Natural killer cell (primary cell): ENCODE data around the gene SPECC1. TPM values are rescaled to one million over a fixed set of nuclear protein-coding genes. Genes with fewer than 3 reads are reported as not detected.

Source experiments
- ATAC-seq, 3 donors: fragments of 150-1000 bp in 2 of 3; fragments of 200-7000 bp in 1 of 3; cut with Tn5 transposase; 1 replicate in 1 of 3; 2 replicates in 2 of 3; pipeline ENCODE4 v1.10.0; 2021; ENCODE audit warnings: mild to moderate bottlenecking in 2 of 3, moderate library complexity in 2 of 3
- DNase-seq, 2 donors: peaks; one replicate each; pipeline versions ENCODE4 v3.0.0 to v3.0.0-alpha.2; 2013 to 2021; ENCODE audit warnings: mixed read lengths in 1 of 2
- H3K27ac ChIP-seq: one replicate; pipeline ENCODE4 v1.5.1; 2013; ENCODE audit warnings: mild to moderate bottlenecking, low read length
- H3K27me3 ChIP-seq: one replicate; pipeline ENCODE4 v1.6.1; 2013; ENCODE audit warnings: low read length; ENCODE audit not compliant: control insufficient read depth, insufficient read depth
- H3K36me3 ChIP-seq: one replicate; pipeline ENCODE4 v1.6.1; 2013; ENCODE audit warnings: low read length; ENCODE audit not compliant: control insufficient read depth, insufficient read depth
- H3K4me1 ChIP-seq: one replicate; pipeline ENCODE4 v1.6.1; 2013; ENCODE audit warnings: low read length; ENCODE audit not compliant: control insufficient read depth, insufficient read depth
- H3K4me3 ChIP-seq: one replicate; pipeline ENCODE4 v1.5.1; 2013; ENCODE audit warnings: low read length
- H3K9me3 ChIP-seq: one replicate; pipeline ENCODE4 v1.6.1; 2013; ENCODE audit warnings: low read length; ENCODE audit not compliant: control insufficient read depth, insufficient read depth
- H3K27ac Mint-ChIP-seq, 2 donors: one replicate each; pipeline ENCODE4 v1.8.0; 2022; ENCODE audit warnings: mild to moderate bottlenecking in 2 of 2, mixed read lengths in 2 of 2, moderate library complexity in 1 of 2
- H3K27me3 Mint-ChIP-seq, 2 donors: one replicate each; pipeline ENCODE4 v1.8.0; 2022; ENCODE audit warnings: low read depth in 2 of 2, mixed read lengths in 2 of 2
- H3K36me3 Mint-ChIP-seq: one replicate; pipeline ENCODE4 v1.8.0; 2022; ENCODE audit warnings: mixed read lengths
- H3K4me1 Mint-ChIP-seq, 2 donors: one replicate each; pipeline ENCODE4 v1.8.0; 2022; ENCODE audit warnings: mixed read lengths in 2 of 2
- H3K4me3 Mint-ChIP-seq: one replicate; pipeline ENCODE4 v1.8.0; 2022; ENCODE audit warnings: mild to moderate bottlenecking, moderate library complexity, mixed read lengths
- H3K9me3 Mint-ChIP-seq, 2 donors: one replicate each; pipeline ENCODE4 v1.8.0; 2022; ENCODE audit warnings: mixed read lengths in 2 of 2
- CTCF ChIP-seq: fragments of 200-600 bp; IDR thresholded peaks from one replicate; pipeline ENCODE4 v1.8.0; 2022; ENCODE audit warnings: antibody characterized with exemption
- WGBS: methylation state at CpG from one replicate; pipeline ENCODE4 v1.1.7; 2013; ENCODE audit warnings: missing lambda C conversion rate; ENCODE audit not compliant: insufficient coverage; 5-methylcytosine and 5-hydroxymethylcytosine counted together
- intact Hi-C: fragments of 100-400 bp; cut with micrococcal nuclease; formaldehyde crosslinking; loops from one replicate; pipeline ENCODE4 v1.14.2; 2022
- total RNA-seq, 4 donors: library from RNA; stranded (reverse); fragments of 120-200 nt in 1 of 4; gene quantifications; one replicate each; pipeline versions ENCODE4 v1.2.3 to v1.2.4, GENCODE V29; 2013 to 2022

The SPECC1 gene
- total RNA-seq, 3 donors from 2014 or later (not counting 1 experiment from before 2014, with no cell fraction given) = 29.3 to 45.1 (median 37.2) TPM

- H3K4me1 ChIP-seq = peaks cover 28% of the 10 kb centered on the region
- peaks cover 11 to 17% of the 10 kb centered on the region in 2 donors for H3K4me1 Mint-ChIP-seq
- intact Hi-C loops = no loop called here
Measured at GRCh38 chr17:20280851-20281250, 271.7 kb downstream of the SPECC1 start.

GRCh38 chr17:20281860-20282259, 272.7 kb downstream of the SPECC1 start:
- H3K36me3 ChIP-seq = no peaks in the 10 kb centered on the region
- no peaks in the 10 kb centered on the region for H3K9me3 ChIP-seq
- no peak overlapping the region for H3K27ac ChIP-seq
- no peak for TF ChIP-seq CTCF
- ATAC-seq (peak in 1 of 3 donors; percentile 40), DNase-seq (no peak)
- no peaks in the 10 kb centered on the region for H3K27me3 ChIP-seq
- H3K4me1 ChIP-seq = peaks cover 18% of the 10 kb centered on the region
- Mint-ChIP-seq H3K27me3 (no peaks in the 10 kb centered on the region), H3K4me3 (no peak overlapping the region), H3K4me1 (peaks cover 1 to 8% of the 10 kb centered on the region in 2 donors), H3K36me3 (no peaks in the 10 kb centered on the region), H3K27ac (peak overlapping the region in 1 of 2 donors; percentile 54), H3K9me3 (no peaks in the 10 kb centered on the region)
- intact Hi-C loops = no loop called here
- H3K4me3 ChIP-seq = no peak overlapping the region
- WGBS = 71% methylated on average over 11 of the region's 11 CpGs

More at GRCh38 chr17:20280851-20281250, 271.7 kb downstream of the SPECC1 start:
- WGBS = 79% methylated on average over 9 of the region's 10 CpGs
- Histone ChIP-seq H3K36me3 (no peaks in the 10 kb centered on the region), H3K27me3 (no peaks in the 10 kb centered on the region), H3K9me3 (no peaks in the 10 kb centered on the region), H3K4me3 (no peak overlapping the region), H3K27ac (no peak overlapping the region)
- Mint-ChIP-seq H3K36me3 (no peaks in the 10 kb centered on the region), H3K27me3 (no peaks in the 10 kb centered on the region), H3K4me3 (no peak overlapping the region), H3K9me3 (no peaks in the 10 kb centered on the region), H3K27ac (no peak overlapping the region)
- TF ChIP-seq CTCF = no peak
- no peak for DNase-seq
- ATAC-seq = no peak

DNA sequence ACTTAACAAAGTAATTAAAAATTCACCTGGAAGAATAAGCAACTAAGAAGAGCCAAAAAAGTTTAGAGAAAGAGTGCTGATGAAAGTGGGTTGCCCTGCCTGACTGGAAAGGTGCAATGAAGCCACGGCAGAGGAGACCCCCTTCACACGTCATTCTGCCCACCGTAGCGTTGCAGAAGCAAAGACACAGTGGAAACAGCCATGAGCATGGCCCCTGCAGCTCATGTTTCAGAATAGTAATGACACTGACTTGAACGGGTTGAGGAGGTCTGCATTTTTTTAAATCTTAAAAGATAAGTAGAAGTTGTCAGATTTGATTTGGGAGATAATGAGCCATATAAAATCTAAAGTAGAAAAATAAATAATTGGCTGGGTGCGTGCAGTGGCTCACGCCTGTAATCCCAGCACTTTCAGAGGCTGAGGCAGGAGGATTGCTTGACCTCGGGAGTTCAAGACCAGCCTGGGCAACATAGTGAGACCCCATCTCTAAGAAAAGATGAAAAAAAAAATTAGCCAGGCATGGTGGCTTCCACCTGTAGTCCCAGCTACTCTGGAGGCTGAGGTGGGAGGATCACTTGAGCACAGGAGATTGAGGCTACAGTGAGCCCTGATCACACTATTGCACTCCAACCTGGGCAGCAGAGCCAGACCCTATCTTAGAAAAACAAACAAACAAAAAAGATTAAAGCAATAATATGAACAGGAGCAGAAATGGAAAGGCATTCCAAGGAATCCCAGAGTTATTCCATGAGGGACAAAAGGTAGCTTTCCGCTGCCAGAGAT, 273.6 kb downstream of the SPECC1 start:
- Mint-ChIP-seq H3K36me3 (no peaks in the 10 kb centered on the region), H3K27ac (no peak overlapping the region), H3K4me1 (peaks cover 0 to 4% of the 10 kb centered on the region in 2 donors), H3K27me3 (no peaks in the 10 kb centered on the region), H3K4me3 (no peak overlapping the region), H3K9me3 (no peaks in the 10 kb centered on the region)
- no peak for ATAC-seq
- H3K36me3 ChIP-seq = no peaks in the 10 kb centered on the region
- H3K4me1 ChIP-seq = peaks cover 13% of the 10 kb centered on the region
- no peak for TF ChIP-seq CTCF
- no peak for DNase-seq
- no peaks in the 10 kb centered on the region for H3K27me3 ChIP-seq
- H3K27ac ChIP-seq = no peak overlapping the region
- H3K4me3 ChIP-seq = no peak overlapping the region
- intact Hi-C loops = no loop called here
- H3K9me3 ChIP-seq = no peaks in the 10 kb centered on the region
- WGBS = 92% methylated on average over 9 of the region's 9 CpGs

DNA sequence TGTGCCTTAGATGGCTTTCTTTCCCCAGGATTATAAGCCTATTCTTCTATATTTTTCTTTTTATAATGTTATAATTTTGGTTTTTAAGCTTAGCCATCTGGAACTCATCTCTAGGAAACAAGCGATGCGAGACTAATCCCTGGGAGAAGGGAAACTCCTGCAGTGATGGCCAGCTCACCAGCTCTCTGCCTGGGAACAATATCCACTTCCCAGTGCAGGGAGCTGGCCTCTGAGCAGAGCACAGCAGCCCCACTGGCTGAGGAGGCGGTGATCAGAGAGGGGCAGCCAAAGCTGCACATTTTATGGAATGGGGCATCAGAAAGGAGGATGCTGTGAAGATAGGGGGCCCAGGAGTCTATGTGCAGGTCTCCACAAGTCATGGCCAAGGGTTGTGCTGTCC, 274.9 kb downstream of the SPECC1 start:
- no peak for ATAC-seq
- WGBS = 97% methylated on average over 3 of the region's 3 CpGs
- Mint-ChIP-seq H3K27me3 (no peaks in the 10 kb centered on the region), H3K4me1 (no peaks in the 10 kb centered on the region), H3K36me3 (no peaks in the 10 kb centered on the region), H3K27ac (no peak overlapping the region), H3K9me3 (no peaks in the 10 kb centered on the region), H3K4me3 (no peak overlapping the region)
- H3K4me1 ChIP-seq = peaks cover 11% of the 10 kb centered on the region
- no peak for TF ChIP-seq CTCF
- no peak overlapping the region for H3K27ac ChIP-seq
- H3K9me3 ChIP-seq = no peaks in the 10 kb centered on the region
- H3K27me3 ChIP-seq = no peaks in the 10 kb centered on the region
- no peak for DNase-seq
- H3K36me3 ChIP-seq = no peaks in the 10 kb centered on the region
- H3K4me3 ChIP-seq = no peak overlapping the region
- intact Hi-C loops = no loop called here
